Middle frontal gyrus (tissue), 1 donor: ENCODE data around the gene KIF5C.

Source experiments
- DNase-seq: peaks from one replicate; pipeline ENCODE4 v3.0.0-alpha.2; 2015; ENCODE audit warnings: low spot score; ENCODE audit errors: extremely low spot score

The KIF5C gene

DNA sequence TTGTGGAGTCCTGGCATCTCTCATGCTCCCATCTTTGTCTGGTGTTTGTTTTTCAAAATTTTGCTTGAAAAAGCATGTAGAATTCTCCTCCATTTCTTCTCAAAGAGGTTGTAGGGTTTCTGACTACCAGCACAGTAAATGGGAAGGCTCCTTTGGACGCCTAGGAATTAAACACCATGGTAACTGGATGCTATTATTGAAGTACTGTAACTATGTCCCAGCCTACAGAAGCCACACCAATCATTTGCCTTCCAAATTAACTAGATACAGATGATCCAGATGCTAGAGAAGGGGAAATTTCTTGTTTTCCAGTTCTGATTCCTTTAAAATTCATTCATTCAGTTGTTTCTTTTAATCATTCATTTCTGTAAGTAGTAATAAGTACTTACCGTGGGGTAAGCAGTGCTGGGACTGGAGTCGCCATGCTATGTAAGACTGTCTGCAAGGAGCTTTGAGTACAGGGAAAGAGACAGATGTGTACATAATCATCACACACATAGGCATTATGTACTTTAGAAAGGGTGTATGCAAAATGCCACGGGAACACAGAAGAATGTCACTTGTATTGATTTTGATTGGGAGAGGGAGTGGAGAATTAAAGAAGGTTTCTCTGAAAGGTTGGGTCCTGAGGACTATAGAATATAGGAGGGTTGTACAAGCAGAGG, 49.6 kb downstream of the KIF5C start:
- DNase-seq = no peak

DNA sequence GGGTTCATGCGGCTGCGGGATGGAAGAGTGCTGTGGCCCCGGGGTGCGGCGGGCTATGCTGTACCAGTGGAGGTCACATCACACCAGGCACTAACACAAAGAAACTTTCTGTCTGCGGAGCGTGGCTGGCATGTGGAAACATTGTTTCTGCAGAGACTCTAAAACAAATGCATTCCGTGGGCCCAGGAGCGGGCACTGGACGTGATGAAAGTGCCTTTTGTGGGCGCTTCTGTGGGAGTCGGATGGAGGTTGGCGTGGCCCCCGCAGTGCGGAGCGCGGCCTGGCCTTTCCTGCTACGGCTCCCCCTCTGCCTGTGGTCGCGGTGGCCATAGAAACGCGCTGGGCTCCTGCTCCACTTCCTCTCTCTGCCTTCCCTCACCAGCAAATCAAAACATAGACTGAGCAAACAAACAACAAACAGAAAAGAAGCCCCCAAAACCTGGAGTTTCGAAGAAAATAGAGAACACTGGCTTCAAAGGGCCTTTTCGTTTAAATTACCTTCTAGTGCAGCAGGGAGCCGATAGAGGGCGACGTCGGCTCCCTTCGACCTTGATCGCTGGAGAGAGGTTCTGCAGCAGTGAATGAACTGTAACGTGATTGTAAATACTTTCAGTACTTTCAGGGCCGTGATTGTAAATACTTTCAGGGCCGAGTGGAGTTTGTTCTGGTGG, 51.4 kb downstream of the KIF5C start:
- DNase-seq = no peak

DNA sequence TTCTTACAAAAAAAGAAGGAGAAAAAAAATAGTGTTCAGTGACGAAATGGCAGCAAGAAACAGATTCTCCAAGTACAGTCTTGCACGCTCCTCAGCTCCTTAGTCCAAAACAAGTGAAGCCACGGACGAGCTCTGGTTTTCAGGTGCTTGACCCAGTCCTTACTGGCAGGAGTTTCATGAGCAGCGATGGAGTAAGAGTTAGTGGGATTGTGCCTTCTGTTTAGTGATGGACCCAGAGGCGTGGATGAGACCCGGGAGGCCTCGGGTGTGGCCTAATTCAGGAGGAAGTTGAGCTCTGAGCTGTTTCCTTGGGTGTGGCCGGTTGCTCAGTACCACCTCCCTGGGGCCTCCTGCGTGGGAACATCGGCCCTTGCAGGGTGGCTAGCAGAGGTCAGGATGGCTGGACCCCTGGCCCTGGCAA, 52.0 kb downstream of the KIF5C start:
- no peak for DNase-seq

DNA sequence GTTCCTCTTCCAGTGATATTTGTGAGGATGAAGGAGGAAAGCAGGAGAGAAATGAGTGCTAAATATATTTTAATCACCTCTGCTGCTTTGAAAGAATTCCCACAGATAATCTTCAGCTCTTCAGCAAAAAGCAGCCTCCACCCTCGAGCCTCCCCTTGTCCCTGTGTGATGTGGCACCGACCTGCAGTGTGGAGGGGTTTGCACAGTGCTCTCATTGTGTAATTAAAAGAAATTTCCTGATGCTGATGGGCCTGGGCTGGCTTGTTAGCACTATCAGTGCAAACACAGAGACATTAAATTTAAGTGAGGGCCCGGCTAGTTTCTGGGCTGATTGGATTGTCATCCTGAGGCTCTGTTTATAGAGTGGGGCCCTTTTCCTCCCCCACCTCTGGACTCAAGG, 53.4 kb downstream of the KIF5C start:
- DNase-seq = no peak

DNA sequence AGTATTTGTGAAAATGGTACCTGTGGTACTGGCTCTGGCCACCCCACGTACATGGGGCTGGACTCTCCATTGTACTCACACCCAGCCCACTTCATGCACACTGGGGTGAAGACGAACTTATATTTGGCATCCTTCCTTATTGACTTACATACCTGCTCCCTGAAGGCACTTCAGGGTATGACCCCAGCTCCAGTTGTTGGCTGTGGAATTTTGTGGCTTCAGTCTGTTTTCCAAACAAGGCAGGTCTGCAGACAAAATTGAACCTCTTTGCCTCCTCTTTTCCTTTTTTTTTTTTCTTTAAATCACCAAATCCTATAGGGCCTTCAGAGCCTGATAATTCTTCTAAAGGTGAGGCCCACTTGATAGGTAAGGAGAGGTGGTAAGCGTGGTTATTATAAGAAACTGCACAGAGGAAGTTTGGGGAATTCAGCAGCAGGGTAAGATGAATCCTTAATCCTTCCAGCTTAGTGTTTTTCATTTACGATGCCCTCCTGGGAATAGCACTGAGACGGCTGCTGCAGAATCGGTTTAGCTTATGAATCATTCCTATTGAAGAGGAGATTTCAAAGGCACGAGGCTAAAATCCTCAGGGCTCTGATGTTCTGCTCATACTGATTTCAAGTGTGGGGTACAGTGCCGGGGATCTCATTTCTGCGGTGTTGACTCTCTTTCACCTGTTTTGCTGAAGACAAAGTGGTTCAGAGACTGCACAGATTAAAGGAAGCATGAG, 55.2 kb downstream of the KIF5C start:
- no peak for DNase-seq

DNA sequence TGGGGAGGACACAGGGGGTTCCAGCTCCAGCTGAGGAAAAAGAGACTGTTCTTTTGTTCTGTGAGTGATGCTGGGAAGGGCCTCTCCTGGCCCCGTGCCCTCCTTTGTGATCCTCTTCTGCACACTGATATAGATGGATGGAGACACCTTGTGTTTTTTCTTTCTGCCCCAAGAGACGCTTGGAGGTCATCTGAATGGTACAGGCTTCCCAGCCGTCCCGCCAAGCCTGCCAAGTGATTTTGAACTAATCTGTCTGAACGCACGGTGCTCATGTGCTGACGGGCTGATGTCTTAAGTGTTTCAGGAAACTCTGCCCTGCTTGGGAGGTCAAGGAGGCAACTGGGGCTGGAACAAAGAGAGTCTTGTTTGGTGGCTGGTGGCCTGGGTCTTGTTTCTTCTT, 57.5 kb downstream of the KIF5C start:
- no peak for DNase-seq

DNA sequence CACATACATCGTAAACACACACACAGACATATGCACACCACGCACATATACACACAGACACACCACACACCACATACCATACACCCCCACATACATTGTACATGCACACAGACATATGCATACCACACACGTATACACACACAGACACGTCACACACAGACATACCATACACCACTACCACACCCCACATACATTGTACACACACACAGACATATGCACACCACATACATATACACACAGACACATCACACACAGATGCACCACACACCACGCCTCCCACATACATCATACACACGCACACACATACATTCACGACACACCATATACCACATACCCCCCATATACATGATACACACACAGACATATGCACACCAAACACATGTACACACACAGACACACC, 58.4 kb downstream of the KIF5C start:
- no peak for DNase-seq

DNA sequence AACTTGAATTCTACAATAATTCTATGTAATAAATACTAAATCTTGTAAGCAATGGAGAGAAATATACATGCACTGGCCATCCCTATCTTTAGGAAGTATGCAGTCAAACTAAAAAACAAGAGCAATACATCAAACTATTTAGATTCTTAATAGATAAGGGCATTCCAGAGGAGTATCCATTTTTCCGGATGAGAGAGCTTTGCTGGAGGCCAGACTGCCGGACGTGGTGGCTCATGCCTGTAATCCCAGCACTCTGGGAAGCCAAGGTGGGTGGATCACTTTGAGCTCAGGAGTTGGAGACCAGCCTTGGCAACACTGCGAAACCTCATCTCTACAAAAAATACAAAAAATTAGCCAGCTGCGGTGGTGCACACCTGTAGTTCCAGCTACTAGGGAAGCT, 60.8 kb downstream of the KIF5C start:
- DNase-seq = no peak

DNA sequence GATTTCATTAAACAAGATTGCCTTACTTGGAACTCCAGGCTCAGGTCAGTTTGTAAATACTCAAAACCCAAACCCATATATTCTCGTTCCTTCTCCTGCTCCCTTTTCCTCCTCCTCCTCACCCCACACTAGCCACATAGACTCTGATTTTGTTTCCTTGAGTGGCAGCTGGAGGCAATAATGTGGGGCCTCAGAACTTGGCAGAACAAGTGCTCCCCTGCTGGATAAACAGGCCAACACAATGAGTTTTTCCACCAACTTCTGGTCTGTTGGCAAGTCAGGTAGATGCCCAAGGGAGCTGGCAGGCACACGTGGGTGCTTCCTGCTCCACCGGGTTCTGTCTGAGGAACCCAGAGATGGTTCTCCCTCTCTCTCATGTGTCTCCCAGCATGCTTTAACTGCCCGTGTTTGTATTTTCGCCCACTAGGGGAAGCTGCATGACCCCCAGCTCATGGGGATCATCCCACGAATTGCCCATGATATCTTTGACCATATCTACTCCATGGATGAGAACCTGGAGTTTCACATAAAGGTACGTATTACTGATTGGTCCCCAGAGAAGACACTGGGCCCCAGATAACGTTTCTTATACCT, 61.9 kb downstream of the KIF5C start:
- no peak for DNase-seq

DNA sequence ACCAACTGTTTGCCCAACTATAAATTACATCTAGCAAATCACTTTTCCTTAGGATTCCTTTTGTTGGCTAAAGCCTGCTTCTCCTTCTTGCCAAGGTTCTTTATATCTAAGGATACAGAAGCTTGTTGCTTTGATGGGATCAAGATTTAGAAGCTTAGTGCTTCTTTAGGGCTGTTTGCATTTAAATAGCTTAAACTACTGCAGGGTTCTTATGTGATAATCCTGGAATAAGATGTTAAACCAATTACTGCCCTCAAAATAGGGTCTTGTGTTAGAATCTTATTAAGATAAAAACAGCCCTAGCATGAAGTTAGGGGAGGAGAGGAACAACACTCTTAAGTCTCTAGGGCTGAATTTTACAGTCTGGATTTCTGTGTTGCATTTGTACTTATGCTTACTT, 64.2 kb downstream of the KIF5C start:
- no peak for DNase-seq

DNA sequence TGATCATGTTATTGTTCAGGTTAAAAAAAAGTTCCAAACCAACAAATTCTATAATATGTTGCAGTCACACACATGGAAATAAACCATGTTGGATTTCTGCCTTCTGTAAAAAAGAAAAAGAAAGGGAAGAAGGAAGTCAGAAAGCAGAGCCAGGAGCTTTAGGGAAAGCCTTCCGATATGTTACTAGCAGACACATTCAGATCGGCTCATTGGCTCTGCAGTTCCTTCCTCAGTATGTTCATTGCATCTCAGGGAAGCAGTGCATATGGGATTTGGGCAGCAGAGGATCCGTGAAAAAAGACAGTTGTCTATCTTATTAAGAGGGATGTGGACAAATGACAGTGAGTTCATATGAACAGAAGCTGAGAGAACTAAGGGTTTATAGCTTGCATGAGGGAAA, 68.1 kb downstream of the KIF5C start:
- DNase-seq = no peak

DNA sequence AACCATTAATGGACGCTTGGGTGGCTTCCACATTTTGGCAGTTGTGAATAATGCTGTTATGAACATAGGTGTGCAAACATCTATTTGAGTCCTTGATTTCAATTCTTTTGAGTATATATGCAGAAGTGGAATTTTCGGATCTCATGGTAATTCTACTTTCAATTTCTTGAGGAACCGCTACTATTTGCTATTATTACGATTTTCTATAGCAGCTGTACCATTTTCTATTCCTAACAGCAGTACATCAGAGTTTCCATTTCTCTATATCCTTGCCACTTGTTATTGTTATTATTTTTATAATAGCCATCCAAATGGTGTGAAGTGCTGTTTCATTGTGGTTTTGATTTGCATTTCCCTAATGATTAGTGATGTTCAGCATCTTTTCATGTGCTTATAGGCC, 69.5 kb downstream of the KIF5C start:
- no peak for DNase-seq

DNA sequence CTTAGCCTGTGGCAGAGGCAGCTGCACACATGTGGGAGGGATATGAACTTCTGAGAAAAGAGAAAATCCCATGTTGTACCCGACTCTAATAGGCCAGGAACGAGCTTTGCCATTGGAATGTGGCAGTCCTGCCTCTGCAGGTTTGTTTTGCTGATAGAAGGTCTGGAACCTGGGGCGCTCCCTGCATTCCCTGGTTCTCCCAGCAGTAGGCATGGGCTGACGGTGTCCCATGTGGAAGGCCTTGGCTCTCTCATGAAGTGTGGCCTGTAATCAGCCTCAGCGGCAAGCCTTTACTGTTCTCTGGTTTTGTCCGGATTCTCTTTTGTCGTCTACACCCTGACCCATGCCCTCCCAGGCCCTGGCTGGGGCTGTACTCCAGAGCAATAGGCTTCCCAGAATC, 72.3 kb downstream of the KIF5C start:
- no peak for DNase-seq

DNA sequence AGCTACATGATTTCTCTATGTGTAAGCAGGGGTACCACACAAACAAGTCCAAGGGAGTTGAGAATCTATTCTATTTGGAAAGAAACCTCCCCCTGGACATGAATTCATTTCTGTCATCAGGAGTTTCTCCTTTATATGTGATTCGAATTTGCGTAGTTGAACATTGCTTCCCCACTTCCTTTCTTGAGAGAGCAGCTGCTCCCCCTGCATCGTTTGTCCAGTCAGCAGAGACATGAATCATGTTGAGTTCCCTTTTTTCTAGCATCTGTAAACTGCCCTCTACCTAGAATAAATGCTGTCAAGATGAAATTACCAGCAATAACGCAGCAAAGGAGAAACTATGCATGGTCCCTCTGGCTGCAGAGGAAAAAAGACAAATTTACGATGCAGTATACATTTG, 73.8 kb downstream of the KIF5C start:
- DNase-seq = no peak

DNA sequence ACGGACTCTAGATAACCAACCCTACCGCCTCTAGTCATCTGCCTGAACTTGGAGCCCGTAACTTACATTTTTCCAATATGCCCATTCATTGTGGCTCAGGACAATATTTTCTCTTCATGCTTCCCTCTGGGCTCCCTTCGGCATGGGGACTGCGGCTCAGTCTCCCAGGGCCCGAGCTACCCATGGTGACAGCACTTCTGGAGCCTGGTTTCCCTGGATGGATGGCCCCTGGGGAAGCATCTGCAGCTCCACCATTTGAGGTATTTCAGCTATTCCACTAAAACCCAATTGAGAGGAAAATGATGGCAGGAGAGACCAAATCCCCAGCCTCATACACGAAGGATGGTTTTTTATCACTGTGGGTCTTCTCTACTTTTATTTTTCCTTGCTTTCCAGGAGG, 74.3 kb downstream of the KIF5C start:
- DNase-seq = no peak

DNA sequence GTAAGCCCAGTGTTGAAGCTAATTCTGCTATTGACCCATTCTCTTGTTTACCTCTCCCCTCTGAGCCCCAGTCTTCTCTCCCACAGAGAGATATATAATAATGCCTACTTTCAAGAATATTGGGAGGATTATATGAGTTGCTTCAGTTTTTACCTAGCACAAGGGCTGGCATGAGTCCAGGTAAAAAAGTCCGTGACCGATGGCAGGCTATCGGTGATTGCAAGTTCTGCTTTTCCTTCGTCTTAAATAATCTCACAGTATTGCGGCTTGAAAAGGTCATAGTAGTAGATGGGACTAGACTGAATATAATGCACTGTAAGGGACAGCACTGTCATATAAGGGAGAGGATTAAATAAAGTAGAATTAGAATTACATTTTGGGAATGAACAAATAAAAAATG, 77.6 kb downstream of the KIF5C start:
- DNase-seq = no peak

DNA sequence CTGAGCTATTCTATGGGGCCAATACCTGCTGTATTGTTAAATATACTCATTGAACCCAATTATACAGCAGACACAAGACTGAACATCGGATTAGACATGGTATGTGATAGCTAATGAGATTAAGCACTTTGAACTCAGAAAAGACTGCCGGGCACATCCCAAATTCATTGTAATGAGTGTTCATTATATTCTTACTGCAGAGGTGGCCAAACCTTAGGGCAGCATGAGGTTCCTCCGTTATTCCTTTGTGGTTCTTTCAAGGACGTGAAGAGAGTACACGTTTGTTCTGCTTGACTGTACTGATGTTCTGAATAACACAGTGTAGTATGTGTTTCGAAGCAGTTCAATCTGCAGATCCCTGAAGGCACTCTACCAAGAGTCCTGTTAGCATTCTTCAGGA, 78.4 kb downstream of the KIF5C start:
- no peak for DNase-seq

DNA sequence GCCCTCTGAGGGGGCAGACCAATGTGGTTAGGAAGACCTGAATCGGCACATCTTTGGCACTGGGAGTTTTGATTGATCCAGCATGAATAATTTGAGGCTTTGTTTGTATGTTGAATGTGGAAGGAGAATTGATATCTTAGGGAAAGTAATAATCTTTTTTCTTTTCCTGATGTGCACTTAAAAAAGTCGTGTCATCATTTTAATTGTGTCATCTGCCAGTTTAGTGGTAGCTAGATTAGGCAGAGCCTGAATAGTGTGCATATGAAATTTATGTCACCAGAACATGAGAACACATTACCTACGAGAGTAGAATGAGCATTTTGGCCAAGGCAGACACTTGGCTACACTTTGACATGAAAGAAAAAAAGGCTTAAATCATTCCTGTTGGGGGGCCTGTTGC, 79.5 kb downstream of the KIF5C start:
- DNase-seq = no peak

DNA sequence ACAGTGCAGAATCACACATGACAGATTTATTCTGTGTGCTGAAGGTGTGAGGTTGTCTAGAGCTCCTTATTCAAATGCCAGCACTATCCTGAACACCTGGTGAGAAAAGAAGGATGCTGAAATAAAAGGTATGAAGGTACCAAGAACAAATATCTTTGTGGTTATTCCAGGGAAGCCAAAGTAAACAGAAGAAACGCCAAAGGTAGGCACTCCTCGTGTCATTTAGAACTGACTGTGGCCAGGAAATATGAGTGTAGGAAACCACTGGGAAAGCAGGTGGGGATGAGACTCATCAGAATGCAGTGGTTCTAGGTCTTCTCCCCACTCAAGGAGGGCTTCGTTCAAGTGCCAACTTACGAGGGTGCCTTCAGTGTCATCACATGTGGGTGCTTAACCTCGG, 80.8 kb downstream of the KIF5C start:
- no peak for DNase-seq

DNA sequence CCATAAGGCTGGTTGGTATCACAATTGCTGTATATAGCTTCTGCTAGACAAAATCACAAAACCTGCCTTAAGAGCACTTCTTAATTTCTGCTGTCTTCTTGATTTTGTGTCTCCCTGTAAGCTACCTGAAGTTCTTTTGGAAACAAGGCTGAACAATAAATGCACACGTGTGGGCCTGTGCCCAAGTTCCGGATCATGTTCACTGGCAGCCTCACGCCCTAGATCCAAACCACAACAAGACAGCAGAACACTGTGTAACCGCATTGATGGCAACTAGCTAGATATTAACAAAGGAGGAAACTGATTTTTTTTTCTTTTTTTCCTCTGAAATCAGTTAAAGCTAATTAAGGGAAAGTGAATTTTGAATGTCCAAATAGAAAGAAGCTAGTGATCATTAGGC, 82.0 kb downstream of the KIF5C start:
- no peak for DNase-seq

DNA sequence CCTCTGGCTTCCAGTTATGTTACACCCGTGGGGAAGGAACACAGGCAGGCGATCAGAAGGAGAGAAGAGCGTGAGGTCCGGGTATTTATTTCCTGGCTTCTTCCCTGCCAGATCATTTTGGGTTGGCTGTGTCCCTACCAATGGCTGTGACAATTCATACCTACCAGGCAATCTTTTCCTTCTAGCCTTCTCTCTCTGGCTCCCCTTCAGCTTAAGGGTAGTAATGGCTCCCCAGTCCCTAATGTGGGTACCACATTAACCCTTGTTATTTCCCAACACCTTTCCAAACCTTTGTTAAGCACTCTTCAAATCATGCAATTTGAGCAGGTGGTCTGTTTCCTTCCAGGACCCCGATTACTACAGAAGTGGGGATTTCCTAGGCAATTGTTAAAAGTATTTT, 84.7 kb downstream of the KIF5C start:
- no peak for DNase-seq

DNA sequence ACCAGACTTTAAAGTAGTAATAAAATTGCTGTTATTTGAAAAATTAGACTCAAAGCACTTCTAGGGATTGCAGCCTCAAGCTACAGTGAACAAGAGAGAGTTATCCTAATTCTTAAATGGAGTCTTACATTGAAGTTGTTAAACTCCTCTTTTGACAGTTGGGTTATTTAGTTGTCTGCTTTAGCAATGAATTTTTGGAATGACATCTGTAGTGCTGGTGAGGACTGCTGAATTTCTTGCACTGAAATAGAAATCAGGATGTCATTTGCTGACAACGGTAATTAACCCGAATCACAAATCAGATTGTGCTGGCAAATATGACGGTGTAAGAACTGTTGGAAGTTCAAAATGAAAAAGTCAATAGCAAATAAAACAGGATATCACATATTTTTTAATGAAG, 85.5 kb downstream of the KIF5C start:
- DNase-seq = no peak
